HG03025 (cell line): ENCODE data around the gene GPR27.

Source experiments
- ATAC-seq: cut with Tn5 transposase; IDR thresholded peaks from one replicate; pipeline ENCODE4 v1.9.1; 2021; ENCODE audit warnings: mild to moderate bottlenecking, moderate library complexity; ENCODE audit not compliant: unreplicated experiment, low FRiP score

Gene GPR27, protein sequence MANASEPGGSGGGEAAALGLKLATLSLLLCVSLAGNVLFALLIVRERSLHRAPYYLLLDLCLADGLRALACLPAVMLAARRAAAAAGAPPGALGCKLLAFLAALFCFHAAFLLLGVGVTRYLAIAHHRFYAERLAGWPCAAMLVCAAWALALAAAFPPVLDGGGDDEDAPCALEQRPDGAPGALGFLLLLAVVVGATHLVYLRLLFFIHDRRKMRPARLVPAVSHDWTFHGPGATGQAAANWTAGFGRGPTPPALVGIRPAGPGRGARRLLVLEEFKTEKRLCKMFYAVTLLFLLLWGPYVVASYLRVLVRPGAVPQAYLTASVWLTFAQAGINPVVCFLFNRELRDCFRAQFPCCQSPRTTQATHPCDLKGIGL

DNA sequence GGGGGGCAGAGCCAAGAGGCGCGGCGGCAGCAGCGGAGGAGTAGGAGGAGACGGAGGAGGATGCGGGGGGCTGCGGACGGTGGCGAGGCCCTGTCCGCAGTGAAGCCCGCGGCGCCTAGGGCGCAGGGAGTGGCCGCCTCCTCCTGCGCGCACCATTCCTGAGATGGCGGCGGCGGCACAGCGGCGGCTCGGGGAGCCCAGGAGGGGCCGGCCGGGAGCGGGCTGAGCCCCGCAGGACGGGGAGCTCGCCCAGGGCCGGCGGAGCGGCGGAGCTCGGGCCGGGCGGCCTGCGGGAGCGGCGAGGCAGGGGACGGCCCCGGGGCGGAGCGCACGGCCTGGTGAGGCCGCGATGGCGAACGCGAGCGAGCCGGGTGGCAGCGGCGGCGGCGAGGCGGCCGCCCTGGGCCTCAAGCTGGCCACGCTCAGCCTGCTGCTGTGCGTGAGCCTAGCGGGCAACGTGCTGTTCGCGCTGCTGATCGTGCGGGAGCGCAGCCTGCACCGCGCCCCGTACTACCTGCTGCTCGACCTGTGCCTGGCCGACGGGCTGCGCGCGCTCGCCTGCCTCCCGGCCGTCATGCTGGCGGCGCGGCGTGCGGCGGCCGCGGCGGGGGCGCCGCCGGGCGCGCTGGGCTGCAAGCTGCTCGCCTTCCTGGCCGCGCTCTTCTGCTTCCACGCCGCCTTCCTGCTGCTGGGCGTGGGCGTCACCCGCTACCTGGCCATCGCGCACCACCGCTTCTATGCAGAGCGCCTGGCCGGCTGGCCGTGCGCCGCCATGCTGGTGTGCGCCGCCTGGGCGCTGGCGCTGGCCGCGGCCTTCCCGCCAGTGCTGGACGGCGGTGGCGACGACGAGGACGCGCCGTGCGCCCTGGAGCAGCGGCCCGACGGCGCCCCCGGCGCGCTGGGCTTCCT is at the start of gene GPR27:
TSS of gene GPR27 (plus strand) at position 155 of the 909 bp plus-strand sequence. CDS start at position 350, 195 bp downstream.
- no peak for ATAC-seq

DNA sequence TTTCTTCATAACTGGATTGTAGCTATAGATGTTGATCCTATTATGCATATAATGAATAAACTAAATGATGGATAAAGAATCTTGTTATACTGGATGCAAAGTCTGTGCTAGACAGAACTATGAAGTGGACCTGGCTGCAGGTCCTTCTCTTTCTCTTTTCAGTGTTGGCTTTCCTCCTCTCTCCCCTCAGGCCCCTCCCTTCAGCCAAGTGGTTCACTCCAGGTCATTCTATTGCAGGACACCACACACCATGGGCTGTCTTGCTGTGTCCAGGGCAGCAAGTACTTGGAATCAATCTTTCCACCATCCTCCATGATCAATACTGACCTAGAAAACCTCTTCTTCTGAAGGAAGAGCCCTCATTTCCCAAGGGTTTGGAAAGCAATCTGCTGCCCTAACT is 48.7 kb upstream of the GPR27 start:
- ATAC-seq, result no peak

DNA sequence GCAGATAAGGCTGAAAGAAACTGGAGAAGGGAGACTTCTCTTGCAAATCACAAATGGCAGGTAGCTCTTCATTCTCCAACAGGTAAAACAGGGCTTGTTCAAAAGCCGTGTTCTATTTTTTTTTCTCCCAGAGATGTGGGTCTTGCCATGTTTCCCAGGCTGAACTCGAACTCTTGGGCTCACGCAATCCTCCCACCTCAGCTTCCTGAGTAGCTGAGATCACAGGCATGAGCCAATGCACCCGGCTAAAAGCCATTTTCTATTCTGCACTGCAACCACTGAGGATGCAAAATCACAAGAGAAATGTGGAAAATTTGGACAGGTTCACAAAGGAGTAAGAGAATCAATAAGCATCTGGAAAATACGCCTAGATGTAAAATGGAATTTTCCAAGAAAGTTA is 48.0 kb upstream of the GPR27 start:
- ATAC-seq, result no peak

DNA sequence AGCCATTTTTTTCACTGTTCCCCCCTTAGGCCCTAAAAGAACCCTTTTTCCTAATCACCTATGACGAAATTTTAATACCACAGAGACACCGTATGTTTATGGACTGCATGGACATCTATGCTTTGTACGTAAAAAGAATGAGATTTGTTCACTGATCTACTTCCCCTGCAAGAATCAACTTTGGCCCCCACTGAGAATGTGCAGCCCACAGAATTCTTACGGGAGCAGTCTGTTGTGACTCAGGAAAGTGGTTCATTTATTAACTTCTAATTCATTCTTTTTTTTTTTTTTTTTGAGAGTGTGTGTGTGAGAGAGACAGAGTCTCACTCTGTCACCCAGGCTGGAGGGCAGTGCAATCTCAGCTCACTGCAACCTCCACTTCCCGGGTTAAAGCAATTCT is 46.1 kb upstream of the GPR27 start:
- no peak for ATAC-seq

DNA sequence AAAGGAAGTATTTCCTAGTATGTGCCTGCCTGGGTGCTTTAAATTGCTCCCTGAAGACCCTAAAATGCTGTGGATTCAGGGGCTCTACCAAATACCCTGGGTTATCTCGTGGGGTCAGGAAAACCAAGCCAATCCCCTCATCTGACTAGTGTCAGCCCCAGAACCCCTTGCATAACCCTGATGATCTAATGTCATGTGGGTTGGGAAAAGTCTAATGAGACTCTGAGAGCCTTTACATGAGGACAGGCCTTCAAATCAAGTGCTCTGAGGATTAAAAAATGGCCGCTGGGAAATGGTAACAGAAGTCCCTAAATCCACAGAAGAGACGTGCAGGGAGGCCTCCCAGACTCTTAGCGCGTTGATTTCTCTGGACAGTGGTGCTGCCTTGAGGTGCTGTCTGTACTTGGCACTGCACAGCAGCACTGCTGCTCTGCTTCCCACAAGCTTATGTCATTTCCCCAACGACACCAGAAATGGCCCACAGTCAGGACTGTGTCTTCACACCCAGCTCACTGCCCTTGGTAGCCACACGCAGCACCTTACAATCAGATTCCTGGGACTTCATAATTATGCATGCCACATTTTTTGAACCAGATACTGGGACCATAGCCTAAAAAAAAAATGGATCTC is 45.1 kb upstream of the GPR27 start:
- no peak for ATAC-seq

DNA sequence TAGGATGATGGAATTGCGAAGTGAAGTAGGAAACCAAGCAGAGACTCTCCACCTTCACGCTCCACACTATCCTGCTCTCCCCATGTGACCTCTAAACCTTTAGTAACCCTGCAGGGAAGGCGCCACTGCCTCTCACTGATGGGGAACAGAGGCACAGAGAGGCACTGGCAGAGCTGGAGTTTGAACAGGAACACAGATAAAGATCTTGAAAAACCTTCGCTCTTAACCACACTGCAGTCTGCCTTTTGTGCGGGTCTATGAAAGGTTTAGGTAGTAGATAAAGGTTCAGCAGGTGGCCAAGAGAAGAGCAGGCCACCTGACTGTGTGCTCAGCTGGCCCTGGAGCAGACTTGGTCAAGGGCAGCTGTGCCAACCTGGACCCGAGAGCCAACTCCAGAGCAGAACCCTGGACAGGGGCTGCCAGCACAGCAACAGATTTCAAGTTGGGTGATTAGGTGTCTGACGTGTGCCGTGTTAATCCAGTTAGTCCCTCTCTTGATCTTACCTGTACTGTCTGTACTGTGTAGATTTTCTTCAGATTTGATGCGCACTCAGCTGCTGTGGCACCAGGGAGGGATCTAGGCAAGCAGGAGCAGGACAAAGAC is 43.6 kb upstream of the GPR27 start:
- no peak for ATAC-seq

DNA sequence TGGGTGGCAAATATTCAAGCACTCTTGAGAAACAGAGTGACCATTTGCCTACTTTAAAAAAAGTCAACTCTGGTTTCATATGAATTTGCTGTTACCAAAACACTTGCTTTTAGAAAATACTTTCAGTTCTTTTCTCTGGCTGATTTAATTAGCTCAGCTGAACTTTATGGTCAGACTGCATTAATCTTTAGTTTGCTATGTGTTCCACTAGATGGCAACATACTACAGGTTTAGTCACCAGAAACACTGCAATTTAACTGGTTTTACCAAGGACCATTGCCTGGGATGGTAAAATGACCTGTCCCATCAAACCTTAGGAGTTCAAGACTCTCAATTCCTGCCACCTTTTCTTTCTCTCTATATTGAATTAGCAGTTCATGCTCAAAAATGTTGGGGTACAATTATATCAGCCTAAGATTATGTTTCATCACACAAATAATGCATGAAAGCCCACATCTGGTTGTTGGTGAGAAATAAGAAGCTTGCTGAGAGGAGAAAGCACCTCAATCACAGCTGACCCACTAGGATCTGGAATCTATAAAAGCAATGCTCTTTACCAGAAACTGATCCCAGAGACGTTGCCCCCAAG is 42.7 kb upstream of the GPR27 start:
- no peak for ATAC-seq

DNA sequence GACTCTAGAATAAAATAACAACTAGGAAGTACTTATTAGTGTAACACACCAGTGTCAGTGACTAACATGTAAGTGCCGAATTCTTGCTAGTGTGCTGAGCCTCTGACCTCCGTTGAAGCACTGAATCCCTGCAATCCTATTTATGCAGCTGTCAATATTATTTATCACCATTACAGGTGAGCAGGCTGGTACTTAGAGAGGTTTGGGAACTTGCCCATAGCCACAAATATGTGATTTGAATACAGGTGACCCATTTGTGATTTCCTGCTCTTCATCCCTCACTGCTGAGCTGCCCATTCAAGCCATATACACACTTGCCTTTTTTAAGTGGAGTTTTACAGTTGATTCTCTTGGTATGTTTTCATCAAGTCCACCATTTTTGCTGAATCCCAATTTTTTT is 40.6 kb upstream of the GPR27 start:
- ATAC-seq, result no peak

DNA sequence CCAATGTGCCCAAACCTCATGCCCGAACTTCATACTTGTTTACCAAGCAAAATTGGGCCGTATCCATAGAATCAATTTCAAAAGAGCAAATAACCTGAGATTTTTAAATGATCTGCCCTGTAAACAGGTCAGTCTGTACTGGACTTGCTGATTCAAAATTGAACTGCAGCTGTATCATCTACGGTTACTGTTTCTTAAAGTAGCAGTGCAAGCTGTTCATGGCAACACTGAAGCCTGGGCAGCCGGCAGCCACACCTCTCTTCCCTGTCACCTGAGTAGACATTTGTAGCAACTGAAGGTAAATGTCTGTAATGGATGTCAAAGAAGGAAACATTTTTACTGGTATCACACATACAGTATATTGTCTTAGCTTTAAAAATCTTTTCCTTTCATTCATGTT is 39.1 kb upstream of the GPR27 start:
- no peak for ATAC-seq

DNA sequence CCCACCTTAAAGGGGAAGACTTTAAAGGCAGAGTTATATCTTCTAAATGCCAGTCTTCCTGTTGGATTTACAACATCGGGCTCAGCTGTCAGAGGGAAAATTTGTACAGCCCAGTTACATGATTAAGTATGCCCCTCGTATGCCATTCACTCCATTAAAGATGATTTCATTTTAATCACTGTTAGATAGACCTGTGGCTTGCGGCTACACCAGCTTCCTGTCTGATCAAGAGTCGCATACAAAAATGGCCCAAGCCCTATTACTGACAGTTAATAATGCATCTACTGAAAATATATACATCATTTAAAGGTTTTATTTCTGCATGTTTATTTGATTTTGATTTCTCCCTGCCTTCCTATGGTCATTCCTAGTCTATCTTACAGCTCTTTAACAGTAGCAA is 35.6 kb upstream of the GPR27 start:
- ATAC-seq, result no peak

DNA sequence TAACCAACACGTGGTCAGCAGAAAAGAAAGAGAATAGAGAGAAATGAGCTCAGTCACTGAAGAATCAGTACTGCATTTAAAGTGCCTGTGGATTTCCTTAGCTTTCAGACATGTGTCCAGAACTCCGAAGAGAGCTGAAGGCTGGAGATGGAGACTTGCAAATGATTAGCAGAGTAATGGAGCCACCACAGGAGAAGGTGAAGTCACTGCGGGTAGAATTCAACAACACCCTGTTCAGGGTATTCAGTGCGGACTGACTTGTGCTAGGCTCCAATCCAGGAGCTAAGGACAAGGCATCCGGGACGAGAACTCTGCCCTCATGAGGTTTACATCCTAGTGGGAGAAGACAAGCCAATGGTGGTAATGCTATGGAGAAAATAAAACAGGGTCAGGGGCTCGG is 32.7 kb upstream of the GPR27 start:
- ATAC-seq, result no peak

DNA sequence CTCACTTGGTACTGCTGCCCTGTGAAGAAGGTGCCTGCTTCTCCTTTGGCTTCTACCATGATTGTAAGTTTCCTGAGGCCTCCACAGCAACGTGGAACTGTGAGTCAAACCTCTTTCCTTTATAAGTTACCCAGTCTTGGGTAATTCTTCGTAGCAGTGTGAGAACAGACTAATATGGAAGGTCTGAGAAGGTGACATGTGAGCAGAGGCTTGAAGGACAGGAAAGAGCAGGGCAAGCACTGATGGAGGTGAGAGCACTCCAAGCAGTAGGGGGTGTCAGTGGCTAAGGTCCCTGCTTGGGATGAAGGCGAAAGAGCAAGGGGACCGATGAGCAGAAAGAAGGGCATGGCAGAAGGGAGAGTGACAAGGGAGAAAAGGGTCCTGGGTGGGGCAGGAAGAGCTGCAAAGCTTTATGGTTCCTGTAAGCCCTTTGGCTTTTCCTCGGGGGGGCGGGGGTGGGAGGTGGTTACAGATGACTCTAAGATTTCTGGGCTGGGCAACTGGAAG is 32.0 kb upstream of the GPR27 start:
- ATAC-seq, result no peak

DNA sequence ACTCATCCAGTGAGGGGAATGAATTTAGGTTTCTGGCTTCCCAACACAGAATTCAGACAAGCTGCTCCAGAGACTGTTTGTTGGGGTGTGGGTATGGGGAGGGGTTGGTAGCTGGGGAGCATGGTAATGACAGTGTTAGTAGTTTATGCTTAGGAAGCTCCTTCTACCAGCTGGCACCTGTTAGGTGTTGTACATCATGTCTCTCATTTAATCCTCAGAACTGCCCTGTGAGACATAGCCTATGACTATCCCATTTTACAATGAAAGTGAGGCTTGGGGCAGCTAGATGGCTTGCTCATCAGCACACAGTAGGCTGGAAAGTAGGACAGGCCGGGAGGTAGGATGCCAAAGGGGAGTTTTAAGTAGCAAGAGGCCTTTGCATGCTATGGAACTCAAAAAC is 31.0 kb upstream of the GPR27 start:
- ATAC-seq, result no peak

DNA sequence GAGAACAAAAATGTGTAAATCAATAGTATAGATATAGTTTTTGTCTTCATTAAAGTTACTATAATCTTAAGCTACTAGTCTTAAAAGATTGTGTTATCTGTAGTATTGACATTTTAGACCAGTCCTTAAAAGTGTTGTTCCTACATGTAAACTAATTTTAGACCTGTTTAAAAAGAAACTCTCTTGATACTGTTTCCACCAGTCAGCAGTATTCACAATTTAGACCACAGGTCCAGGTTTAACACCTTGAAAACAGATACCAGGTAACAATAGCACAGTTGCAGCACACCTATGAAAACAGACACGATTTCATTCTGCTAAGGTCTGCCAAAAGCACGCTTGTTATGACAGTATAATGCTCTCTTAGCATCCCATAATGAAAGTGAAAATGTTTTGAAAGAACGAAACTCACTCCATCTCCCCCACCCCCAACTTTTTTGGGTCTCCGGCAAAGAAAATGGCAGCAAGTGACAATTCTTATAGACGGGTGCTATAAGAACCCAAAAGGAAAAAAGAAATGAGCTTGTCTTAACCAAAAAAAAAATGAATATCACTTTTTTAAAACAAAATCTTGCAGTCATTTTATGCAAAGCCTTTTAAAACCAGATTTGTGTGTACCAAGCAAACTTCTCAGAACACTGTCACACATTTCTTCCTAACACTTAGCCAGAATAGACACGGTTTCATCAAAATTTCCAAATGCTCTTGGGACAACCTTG is 30.0 kb upstream of the GPR27 start:
- ATAC-seq, result no peak

DNA sequence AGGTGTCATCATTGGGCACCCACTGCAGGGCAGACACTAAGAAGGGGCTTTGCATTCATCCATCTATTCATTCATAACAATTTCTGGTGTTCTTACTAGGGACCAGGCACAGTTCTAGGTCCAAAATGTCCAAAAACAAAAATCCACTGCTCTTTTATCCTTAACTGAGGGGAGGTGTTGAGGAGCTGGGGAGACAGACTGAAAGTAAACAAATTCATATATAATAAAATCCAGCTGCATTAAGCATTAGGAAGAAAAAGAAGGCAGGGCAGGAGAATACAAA is 29.5 kb upstream of the GPR27 start:
- ATAC-seq, result no peak

DNA sequence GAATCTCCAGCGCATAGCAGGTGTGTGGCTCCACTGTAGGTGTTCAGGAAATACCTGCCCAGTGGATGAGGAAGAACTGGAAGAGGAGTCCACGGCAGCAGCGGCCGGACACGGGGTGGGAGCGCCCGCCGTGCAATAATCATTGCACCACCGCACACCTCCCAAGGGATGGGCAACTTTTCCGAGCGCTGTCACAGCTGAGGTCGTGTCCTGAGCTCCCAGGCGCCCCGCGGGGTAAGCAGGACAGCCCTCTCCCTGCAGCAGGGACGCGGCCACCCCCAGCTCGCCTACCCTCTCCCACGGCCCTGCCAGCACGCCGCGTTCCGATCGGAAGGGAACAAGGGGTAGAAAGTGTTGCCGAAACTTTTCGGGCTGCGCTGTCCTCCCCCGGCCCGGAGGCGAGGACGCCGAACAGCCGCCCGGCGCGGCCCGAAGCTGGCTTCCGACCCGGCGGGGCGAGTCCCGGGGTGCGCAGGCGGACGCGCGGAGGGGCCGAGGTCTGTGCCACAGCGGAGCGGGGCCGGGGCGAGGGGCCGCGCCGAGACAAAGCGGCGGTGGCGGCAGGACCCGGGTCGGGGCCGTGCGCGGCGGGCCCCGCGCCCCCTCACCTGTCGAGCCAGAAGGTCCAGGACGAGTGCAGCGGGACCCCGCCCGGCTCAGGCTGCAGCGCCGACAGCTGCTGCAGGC is 28.9 kb upstream of the GPR27 start:
- peak; percentile 43 for ATAC-seq

DNA sequence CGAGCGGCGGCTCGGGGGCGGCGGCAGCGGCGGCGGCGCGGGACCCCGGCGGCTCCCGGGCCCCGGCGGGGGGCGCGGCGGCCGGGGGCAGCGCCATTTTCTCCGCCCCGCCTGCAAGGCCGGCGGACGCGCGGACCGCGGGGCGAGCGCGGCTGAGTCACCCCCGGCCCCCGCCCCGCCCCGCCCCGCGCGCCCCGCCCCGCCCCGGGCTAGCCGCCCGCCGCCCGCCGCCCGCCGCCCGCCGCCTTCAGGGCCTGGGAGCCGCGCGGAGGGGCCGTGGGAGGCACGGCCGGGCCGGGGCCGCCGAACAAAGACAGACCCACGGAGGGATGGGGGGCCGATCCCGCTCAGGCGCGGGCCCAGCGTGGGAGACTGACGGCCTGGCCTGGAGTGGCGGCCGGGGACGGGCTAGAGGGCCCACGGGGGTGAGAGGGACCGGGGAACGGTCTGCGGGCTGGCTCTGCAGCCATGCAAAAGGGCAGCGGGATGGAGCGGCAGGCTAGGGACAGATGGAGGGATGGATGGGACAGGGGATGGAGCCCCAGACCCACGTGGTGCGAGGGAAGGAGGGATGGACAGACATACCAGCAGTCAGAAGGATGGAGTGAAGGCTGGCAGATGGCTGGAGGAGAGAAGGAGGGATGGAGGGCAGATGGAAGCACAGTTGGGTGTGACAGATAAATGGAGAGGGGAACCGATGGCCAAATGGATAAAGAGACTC is 28.2 kb upstream of the GPR27 start, which contains the start of gene EIF4E3:
TSS of gene EIF4E3 (minus strand) at position 132 of the 721 bp plus-strand sequence. CDS start at position 97, 35 bp downstream.
- ATAC-seq, result peak; percentile 41

DNA sequence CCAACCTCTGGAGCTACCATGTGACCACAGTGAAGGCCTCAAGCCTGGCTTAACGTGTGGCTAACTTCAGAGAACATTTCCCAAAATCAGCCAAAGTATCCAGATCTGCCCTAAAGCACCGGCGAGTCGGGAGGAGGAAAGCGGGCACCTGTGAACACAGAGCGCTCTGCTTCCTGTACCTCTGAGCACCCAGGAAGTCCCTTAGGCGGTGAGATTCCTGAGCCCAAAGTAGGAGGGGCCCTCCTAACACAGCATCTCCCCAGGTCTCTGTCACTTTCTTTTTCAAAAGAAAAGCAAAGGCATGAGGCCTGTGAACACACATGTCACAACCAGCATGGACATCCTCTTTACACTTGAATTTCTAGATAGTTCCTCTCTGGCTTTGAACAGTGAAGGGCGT is 27.5 kb upstream of the GPR27 start:
- ATAC-seq, result no peak
